ENCODE results near the gene GPD2. TPM values are rescaled to one million over a fixed set of nuclear protein-coding genes. Genes with fewer than 3 reads are reported as not detected.

GPD2 gene
- total and polyA plus RNA-seq, 2 of the 13 experiments (the other 11 are each of a cell fraction or from before 2014, with no cell fraction given): not detected

GRCh38 chr2:156473445-156473844 is 37.3 kb downstream of the GPD2 start:
- H3K4me3 ChIP-seq (replicated peaks in 1 of 3; ENCODE audit: insufficient read depth in 1 of 3, low read depth in 2 of 3, low read length in 3 of 3): no peak overlapping the region

GRCh38 chr2:156474401-156474800 is 38.2 kb downstream of the GPD2 start:
- Histone ChIP-seq H3K27ac (ENCODE audit: extremely low read length, insufficient read depth, low read length) (no peak overlapping the region), H3K9me3 (ENCODE audit: low read length) (no peaks in the 10 kb centered on the region), H3K4me1 (ENCODE audit: insufficient read depth, low read length) (no peaks in the 10 kb centered on the region), H3K27me3 (ENCODE audit: control insufficient read depth in 1 of 2, insufficient read depth in 2 of 2, low read length in 2 of 2) (no peaks in the 10 kb centered on the region), H3K79me2 (ENCODE audit: insufficient read depth, low read length) (no peaks in the 10 kb centered on the region), H3K9ac (ENCODE audit: insufficient read depth, low read depth, low read length) (no peak overlapping the region), H3K4me2 (ENCODE audit: low read depth, low read length) (no peak overlapping the region), H4K20me1 (ENCODE audit: insufficient read depth, low read length) (no peaks in the 10 kb centered on the region), H2AFZ (ENCODE audit: low read length) (no peak overlapping the region), H3K36me3 (replicated peaks in 1 of 2; ENCODE audit: control insufficient read depth in 1 of 2, insufficient read depth in 2 of 2, low read length in 2 of 2) (no peaks in the 10 kb centered on the region), H3K4me3 (replicated peaks in 1 of 3; ENCODE audit: insufficient read depth in 1 of 3, low read depth in 2 of 3, low read length in 3 of 3) (no peak overlapping the region)
- TF ChIP-seq KLF9 (CRISPR knock-in tag; IDR thresholded peaks at IDR 0.05; ENCODE audit: low read depth) (no peak), ZFP36 (IDR thresholded peaks at IDR 0.05; ENCODE audit: borderline replicate concordance, low read depth, low read length, partially characterized antibody) (no peak), ZNF383 (CRISPR knock-in tag; IDR thresholded peaks at IDR 0.05; ENCODE audit: borderline replicate concordance) (no peak), TRAFD1 (CRISPR knock-in tag; IDR thresholded peaks at IDR 0.05; ENCODE audit: borderline replicate concordance) (no peak), ZNF800 (CRISPR knock-in tag; IDR thresholded peaks at IDR 0.05) (no peak), DPF2 (CRISPR knock-in tag; IDR thresholded peaks at IDR 0.05; ENCODE audit: borderline replicate concordance, low read depth) (no peak)
- DNase-seq (ENCODE audit: low spot score): no peak
- BruUV-seq (replicated peaks): no TSS peak
- WGBS (ENCODE audit: low lambda C conversion rate): 47% methylated on average over 3 of the region's 3 CpGs
- intact Hi-C loops (cut with micrococcal nuclease; ENCODE audit: unreplicated experiment) (no loop called here), in situ Hi-C loops (cut with HindIII; ENCODE audit: extremely low pct_ligation_motif_present, low pct_unique_long_range_greater_than_20kb) (no loop called here)
- no peak for ATAC-seq
- CTCF ChIA-PET (ENCODE audit: low intra/inter-chr PET ratio, low total read pairs): no interaction called here
- POLR2A ChIA-PET: no interaction called here
- FAIRE-seq: no peak

More at GRCh38 chr2:156473445-156473844, 37.3 kb downstream of the GPD2 start:
- intact Hi-C loops (cut with micrococcal nuclease; ENCODE audit: unreplicated experiment) (no loop called here), in situ Hi-C loops (cut with HindIII; ENCODE audit: extremely low pct_ligation_motif_present, low pct_unique_long_range_greater_than_20kb) (no loop called here)
- ChIA-PET CTCF (ENCODE audit: low intra/inter-chr PET ratio, low total read pairs) (no interaction called here), POLR2A (no interaction called here)
- ATAC-seq (no peak), FAIRE-seq (no peak), DNase-seq (ENCODE audit: low spot score) (no peak)
- 0% methylated on average over 1 of the region's 1 CpG for WGBS (ENCODE audit: low lambda C conversion rate)
- Histone ChIP-seq H3K36me3 (replicated peaks in 1 of 2; ENCODE audit: control insufficient read depth in 1 of 2, insufficient read depth in 2 of 2, low read length in 2 of 2) (no peaks in the 10 kb centered on the region), H3K27ac (ENCODE audit: extremely low read length, insufficient read depth, low read length) (no peak overlapping the region), H2AFZ (ENCODE audit: low read length) (no peak overlapping the region), H3K27me3 (ENCODE audit: control insufficient read depth in 1 of 2, insufficient read depth in 2 of 2, low read length in 2 of 2) (no peaks in the 10 kb centered on the region), H3K79me2 (ENCODE audit: insufficient read depth, low read length) (no peaks in the 10 kb centered on the region), H4K20me1 (ENCODE audit: insufficient read depth, low read length) (no peaks in the 10 kb centered on the region), H3K9me3 (ENCODE audit: low read length) (no peaks in the 10 kb centered on the region), H3K9ac (ENCODE audit: insufficient read depth, low read depth, low read length) (no peak overlapping the region), H3K4me2 (ENCODE audit: low read depth, low read length) (no peak overlapping the region), H3K4me1 (ENCODE audit: insufficient read depth, low read length) (no peaks in the 10 kb centered on the region)
- TF ChIP-seq ZBTB7B (CRISPR knock-in tag; IDR thresholded peaks at IDR 0.05) (no peak), SP2 (CRISPR knock-in tag; IDR thresholded peaks at IDR 0.05) (no peak), ZNF205 (CRISPR knock-in tag; IDR thresholded peaks at IDR 0.05) (no peak), ZNF576 (CRISPR knock-in tag; IDR thresholded peaks at IDR 0.05) (no peak), GLI4 (CRISPR knock-in tag; IDR thresholded peaks at IDR 0.05; ENCODE audit: borderline replicate concordance) (no peak), SOX6 (IDR thresholded peaks at IDR 0.05) (no peak), SOX6 (CRISPR knock-in tag; IDR thresholded peaks at IDR 0.05) (no peak), ZNF678 (CRISPR knock-in tag; IDR thresholded peaks at IDR 0.05) (no peak), ZNF558 (CRISPR knock-in tag; IDR thresholded peaks at IDR 0.05; ENCODE audit: borderline replicate concordance) (no peak), KAT8 (CRISPR knock-in tag; IDR thresholded peaks at IDR 0.05) (no peak)
- no TSS peak for BruUV-seq (replicated peaks)
